ENCODE data around the gene FRAT1.

DNA sequence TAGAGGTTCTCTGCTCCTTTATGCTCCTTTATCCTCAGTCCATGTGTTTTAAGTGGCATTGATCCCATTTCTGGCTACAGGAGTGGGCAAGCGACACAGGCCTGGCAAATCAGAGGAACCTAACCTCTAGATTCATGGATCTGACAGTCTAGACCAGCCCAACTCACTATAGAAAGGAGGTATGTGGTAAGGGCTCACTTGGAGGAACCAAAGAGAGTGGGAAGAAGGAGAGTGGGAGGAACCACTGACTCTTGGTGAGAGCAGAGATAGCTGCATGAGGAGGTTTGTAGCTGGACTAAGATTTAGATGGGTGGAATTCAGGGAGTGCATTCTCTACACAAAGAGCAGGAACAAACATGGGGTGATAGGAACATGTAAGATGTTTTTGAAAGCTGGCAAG is 11.6 kb upstream of the FRAT1 start:
- no peak for TF ChIP-seq EP300 (IDR thresholded peaks at IDR 0.05)
- TF ChIP-seq, protein P1, sequence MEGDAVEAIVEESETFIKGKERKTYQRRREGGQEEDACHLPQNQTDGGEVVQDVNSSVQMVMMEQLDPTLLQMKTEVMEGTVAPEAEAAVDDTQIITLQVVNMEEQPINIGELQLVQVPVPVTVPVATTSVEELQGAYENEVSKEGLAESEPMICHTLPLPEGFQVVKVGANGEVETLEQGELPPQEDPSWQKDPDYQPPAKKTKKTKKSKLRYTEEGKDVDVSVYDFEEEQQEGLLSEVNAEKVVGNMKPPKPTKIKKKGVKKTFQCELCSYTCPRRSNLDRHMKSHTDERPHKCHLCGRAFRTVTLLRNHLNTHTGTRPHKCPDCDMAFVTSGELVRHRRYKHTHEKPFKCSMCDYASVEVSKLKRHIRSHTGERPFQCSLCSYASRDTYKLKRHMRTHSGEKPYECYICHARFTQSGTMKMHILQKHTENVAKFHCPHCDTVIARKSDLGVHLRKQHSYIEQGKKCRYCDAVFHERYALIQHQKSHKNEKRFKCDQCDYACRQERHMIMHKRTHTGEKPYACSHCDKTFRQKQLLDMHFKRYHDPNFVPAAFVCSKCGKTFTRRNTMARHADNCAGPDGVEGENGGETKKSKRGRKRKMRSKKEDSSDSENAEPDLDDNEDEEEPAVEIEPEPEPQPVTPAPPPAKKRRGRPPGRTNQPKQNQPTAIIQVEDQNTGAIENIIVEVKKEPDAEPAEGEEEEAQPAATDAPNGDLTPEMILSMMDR (IDR thresholded peaks at IDR 0.05) = no peak
- no peak for TF ChIP-seq POLR2A (IDR thresholded peaks at IDR 0.05)
